Dendritic cell treated with granulocyte-macrophage colony-stimulating factor and Interleukin-4, amounts not matched to agents 40 ng/mL and 50 ng/mL, for 4 days (primary cell): Measurements from ENCODE around the gene C2CD3.
"Not testable (repeated sequence)": the region's sequence is repeated elsewhere in the genome, so short reads cannot be mapped to it uniquely, and the experiment has no call there.

Experiments used
- H3K27ac Mint-ChIP-seq: one replicate; pipeline ENCODE4 v1.8.0; 2022; ENCODE audit warnings: mild to moderate bottlenecking, mixed read lengths
- H3K27me3 Mint-ChIP-seq: one replicate; pipeline ENCODE4 v1.8.0; 2022; ENCODE audit warnings: mild to moderate bottlenecking, mixed read lengths
- H3K36me3 Mint-ChIP-seq: one replicate; pipeline ENCODE4 v1.8.0; 2022; ENCODE audit warnings: low read depth, mixed read lengths
- H3K4me1 Mint-ChIP-seq: one replicate; pipeline ENCODE4 v1.8.0; 2022; ENCODE audit warnings: low read depth, mixed read lengths
- H3K4me3 Mint-ChIP-seq: one replicate; pipeline ENCODE4 v1.8.0; 2022; ENCODE audit warnings: mild to moderate bottlenecking, moderate library complexity, mixed read lengths
- H3K9me3 Mint-ChIP-seq: one replicate; pipeline ENCODE4 v1.8.0; 2022; ENCODE audit warnings: mixed read lengths
- intact Hi-C: fragments of 100-400 bp; cut with micrococcal nuclease; formaldehyde crosslinking; loops from one replicate; pipeline ENCODE4 v1.15.0; 2022

Gene C2CD3

GRCh38 chr11:74121804-74122203 lies 49.0 kb downstream of the C2CD3 start:
- intact Hi-C loops, result no loop called here
- Mint-ChIP-seq H3K4me1 (no peaks in the 10 kb centered on the region), H3K27ac (no peak overlapping the region), H3K9me3 (no peaks in the 10 kb centered on the region), H3K27me3 (no peaks in the 10 kb centered on the region), H3K36me3 (peaks cover 30% of the 10 kb centered on the region), H3K4me3 (no peak overlapping the region)

GRCh38 chr11:74120260-74121035 lies 50.4 kb downstream of the C2CD3 start:
- intact Hi-C loops, H3K4me3 Mint-ChIP-seq, H3K27me3 Mint-ChIP-seq, H3K4me1 Mint-ChIP-seq, H3K27ac Mint-ChIP-seq, H3K9me3 Mint-ChIP-seq: not testable (repeated sequence)
- peaks cover 39% of the 10 kb centered on the region for H3K36me3 Mint-ChIP-seq

- no peaks in the 10 kb centered on the region for H3K4me1 Mint-ChIP-seq
- no peaks in the 10 kb centered on the region for H3K27me3 Mint-ChIP-seq
- H3K4me3 Mint-ChIP-seq, result no peak overlapping the region
- intact Hi-C loops, result no loop called here
- no peaks in the 10 kb centered on the region for H3K9me3 Mint-ChIP-seq
- H3K36me3 Mint-ChIP-seq, result peaks cover 63% of the 10 kb centered on the region
- no peak overlapping the region for H3K27ac Mint-ChIP-seq
Observed at GRCh38 chr11:74116719-74117118, 54.1 kb downstream of the C2CD3 start.

GRCh38 chr11:74112877-74113276 lies 57.9 kb downstream of the C2CD3 start:
- Mint-ChIP-seq H3K4me3 (no peak overlapping the region), H3K9me3 (no peaks in the 10 kb centered on the region), H3K36me3 (peaks cover 59% of the 10 kb centered on the region), H3K4me1 (no peaks in the 10 kb centered on the region), H3K27ac (no peak overlapping the region), H3K27me3 (no peaks in the 10 kb centered on the region)
- intact Hi-C loops, result no loop called here

GRCh38 chr11:74106124-74106523 lies 64.7 kb downstream of the C2CD3 start:
- Mint-ChIP-seq H3K27me3 (no peaks in the 10 kb centered on the region), H3K9me3 (no peaks in the 10 kb centered on the region), H3K4me3 (no peak overlapping the region), H3K4me1 (peaks cover 16% of the 10 kb centered on the region), H3K36me3 (peaks cover 52% of the 10 kb centered on the region), H3K27ac (no peak overlapping the region)
- intact Hi-C loops, result no loop called here

GRCh38 chr11:74102321-74102720 lies 68.5 kb downstream of the C2CD3 start:
- Mint-ChIP-seq H3K27ac (no peak overlapping the region), H3K4me3 (no peak overlapping the region), H3K36me3 (peaks cover 70% of the 10 kb centered on the region), H3K9me3 (no peaks in the 10 kb centered on the region), H3K27me3 (no peaks in the 10 kb centered on the region), H3K4me1 (peaks cover 16% of the 10 kb centered on the region)
- intact Hi-C loops, result no loop called here

- Mint-ChIP-seq H3K27me3 (no peaks in the 10 kb centered on the region), H3K9me3 (no peaks in the 10 kb centered on the region), H3K36me3 (peaks cover 73% of the 10 kb centered on the region), H3K4me1 (peaks cover 16% of the 10 kb centered on the region), H3K4me3 (no peak overlapping the region), H3K27ac (no peak overlapping the region)
- intact Hi-C loops, result no loop called here
Observed at GRCh38 chr11:74100735-74101134, 70.1 kb downstream of the C2CD3 start.

- Mint-ChIP-seq H3K9me3 (no peaks in the 10 kb centered on the region), H3K27me3 (no peaks in the 10 kb centered on the region), H3K27ac (no peak overlapping the region), H3K4me3 (no peak overlapping the region), H3K36me3 (peaks cover 68% of the 10 kb centered on the region), H3K4me1 (peaks cover 16% of the 10 kb centered on the region)
- intact Hi-C loops, result no loop called here
Observed at GRCh38 chr11:74100231-74100630, 70.6 kb downstream of the C2CD3 start.

GRCh38 chr11:74097686-74098237 lies 73.0 kb downstream of the C2CD3 start:
- Mint-ChIP-seq H3K27me3 (no peaks in the 10 kb centered on the region), H3K27ac (no peak overlapping the region), H3K4me1 (peaks cover 16% of the 10 kb centered on the region), H3K36me3 (peaks cover 63% of the 10 kb centered on the region), H3K4me3 (no peak overlapping the region), H3K9me3 (no peaks in the 10 kb centered on the region)
- intact Hi-C loops, result no loop called here

GRCh38 chr11:74094393-74094792 lies 76.4 kb downstream of the C2CD3 start:
- no peak overlapping the region for H3K4me3 Mint-ChIP-seq
- H3K9me3 Mint-ChIP-seq, result no peaks in the 10 kb centered on the region
- H3K27me3 Mint-ChIP-seq, result no peaks in the 10 kb centered on the region
- H3K27ac Mint-ChIP-seq, result no peak overlapping the region
- H3K36me3 Mint-ChIP-seq, result peaks cover 51% of the 10 kb centered on the region
- H3K4me1 Mint-ChIP-seq, result no peaks in the 10 kb centered on the region
- intact Hi-C loops, result loop anchor here (5.0 kb wide), 1 partner anchor 132 kb away; no protein-coding TSS in a partner anchor

- Mint-ChIP-seq H3K27me3 (no peaks in the 10 kb centered on the region), H3K4me3 (no peak overlapping the region), H3K27ac (no peak overlapping the region), H3K9me3 (no peaks in the 10 kb centered on the region), H3K36me3 (peaks cover 33% of the 10 kb centered on the region), H3K4me1 (no peaks in the 10 kb centered on the region)
- intact Hi-C loops, result loop anchor here (5.0 kb wide), 1 partner anchor 130 kb away; no protein-coding TSS in a partner anchor
Observed at GRCh38 chr11:74092425-74092824, 78.4 kb downstream of the C2CD3 start.

GRCh38 chr11:74091549-74091948 lies 79.3 kb downstream of the C2CD3 start:
- intact Hi-C loops, result loop anchor here (5.0 kb wide), 1 partner anchor 129 kb away; no protein-coding TSS in a partner anchor
- H3K4me1 Mint-ChIP-seq, result no peaks in the 10 kb centered on the region
- no peak overlapping the region for H3K4me3 Mint-ChIP-seq
- peaks cover 27% of the 10 kb centered on the region for H3K36me3 Mint-ChIP-seq
- no peaks in the 10 kb centered on the region for H3K9me3 Mint-ChIP-seq
- H3K27ac Mint-ChIP-seq, result no peak overlapping the region
- no peaks in the 10 kb centered on the region for H3K27me3 Mint-ChIP-seq

GRCh38 chr11:74090701-74091100 lies 80.1 kb downstream of the C2CD3 start:
- peaks cover 5% of the 10 kb centered on the region for H3K4me1 Mint-ChIP-seq
- no peak overlapping the region for H3K4me3 Mint-ChIP-seq

GRCh38 chr11:74086242-74086884 lies 84.4 kb downstream of the C2CD3 start:
- peaks cover 28% of the 10 kb centered on the region for H3K36me3 Mint-ChIP-seq
- H3K4me1 Mint-ChIP-seq, result peaks cover 21% of the 10 kb centered on the region
- no peak overlapping the region for H3K4me3 Mint-ChIP-seq
- H3K9me3 Mint-ChIP-seq, result no peaks in the 10 kb centered on the region
- peak overlapping the region; percentile 80 for H3K27ac Mint-ChIP-seq
- intact Hi-C loops, result no loop called here
- H3K27me3 Mint-ChIP-seq, result no peaks in the 10 kb centered on the region

More at GRCh38 chr11:74090701-74091100, 80.1 kb downstream of the C2CD3 start:
- Mint-ChIP-seq H3K36me3 (peaks cover 23% of the 10 kb centered on the region), H3K9me3 (no peaks in the 10 kb centered on the region), H3K27me3 (no peaks in the 10 kb centered on the region), H3K27ac (no peak overlapping the region)
- intact Hi-C loops, result loop anchor here (5.0 kb wide), 1 partner anchor 128 kb away; no protein-coding TSS in a partner anchor
